ENCODE measurements around the gene MACO1.

DNA sequence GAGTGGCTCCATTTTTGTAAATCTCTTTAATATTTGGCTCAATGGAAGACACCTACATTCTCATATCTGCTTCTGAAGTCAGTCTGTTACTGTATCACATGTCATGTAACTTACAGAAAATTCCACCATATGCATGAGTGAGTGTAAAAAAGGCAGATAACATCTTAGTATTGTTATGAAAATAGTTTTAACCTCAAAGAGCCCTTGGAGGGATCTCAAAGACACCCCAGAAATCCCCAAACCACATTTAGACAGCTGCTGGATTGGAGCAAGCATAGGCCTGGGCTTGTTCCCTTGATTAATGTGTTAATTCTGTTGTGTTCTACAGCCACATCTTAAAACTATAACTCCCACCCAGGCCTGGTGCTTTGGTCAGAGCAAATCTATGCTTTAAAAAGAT lies 16.9 kb downstream of the MACO1 start:
- no peak for TF ChIP-seq POLR2AphosphoS5 (IDR thresholded peaks at IDR 0.05; ENCODE audit: low read depth, low read length)
- TF ChIP-seq, protein P1, sequence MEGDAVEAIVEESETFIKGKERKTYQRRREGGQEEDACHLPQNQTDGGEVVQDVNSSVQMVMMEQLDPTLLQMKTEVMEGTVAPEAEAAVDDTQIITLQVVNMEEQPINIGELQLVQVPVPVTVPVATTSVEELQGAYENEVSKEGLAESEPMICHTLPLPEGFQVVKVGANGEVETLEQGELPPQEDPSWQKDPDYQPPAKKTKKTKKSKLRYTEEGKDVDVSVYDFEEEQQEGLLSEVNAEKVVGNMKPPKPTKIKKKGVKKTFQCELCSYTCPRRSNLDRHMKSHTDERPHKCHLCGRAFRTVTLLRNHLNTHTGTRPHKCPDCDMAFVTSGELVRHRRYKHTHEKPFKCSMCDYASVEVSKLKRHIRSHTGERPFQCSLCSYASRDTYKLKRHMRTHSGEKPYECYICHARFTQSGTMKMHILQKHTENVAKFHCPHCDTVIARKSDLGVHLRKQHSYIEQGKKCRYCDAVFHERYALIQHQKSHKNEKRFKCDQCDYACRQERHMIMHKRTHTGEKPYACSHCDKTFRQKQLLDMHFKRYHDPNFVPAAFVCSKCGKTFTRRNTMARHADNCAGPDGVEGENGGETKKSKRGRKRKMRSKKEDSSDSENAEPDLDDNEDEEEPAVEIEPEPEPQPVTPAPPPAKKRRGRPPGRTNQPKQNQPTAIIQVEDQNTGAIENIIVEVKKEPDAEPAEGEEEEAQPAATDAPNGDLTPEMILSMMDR (IDR thresholded peaks at IDR 0.05 in 2 of 3, conservative IDR thresholded peaks at IDR 0.05 in 1 of 3; ENCODE audit: borderline replicate concordance in 1 of 3, insufficient read depth in 1 of 3, low read depth in 2 of 3, low read length in 2 of 3) = no peak
